GM10847 (cell line): ENCODE results near the gene STMN3.

Experiments used
- POLR2A ChIP-seq: IDR thresholded peaks from 2 replicates; pipeline ENCODE4 v1.6.1; 2011; ENCODE audit not compliant: insufficient read length; ENCODE audit errors: extremely low read depth

STMN3 gene

GRCh38 chr20:63695424-63696305, 42.4 kb upstream of the STMN3 start:
- no peak for TF ChIP-seq POLR2A

- TF ChIP-seq POLR2A = no peak
Measured at GRCh38 chr20:63694584-63695423, 41.6 kb upstream of the STMN3 start.

GRCh38 chr20:63693733-63694583, 40.7 kb upstream of the STMN3 start:
- no peak for TF ChIP-seq POLR2A

GRCh38 chr20:63693083-63693732, 40.0 kb upstream of the STMN3 start:
- no peak for TF ChIP-seq POLR2A

GRCh38 chr20:63692436-63693082, 39.3 kb upstream of the STMN3 start:
- TF ChIP-seq POLR2A = no peak

- TF ChIP-seq POLR2A = no peak
Measured at GRCh38 chr20:63691711-63692435, 38.6 kb upstream of the STMN3 start.

GRCh38 chr20:63690898-63691710, 37.9 kb upstream of the STMN3 start:
- TF ChIP-seq POLR2A = no peak

- no peak for TF ChIP-seq POLR2A
Measured at GRCh38 chr20:63690003-63690897, 37.0 kb upstream of the STMN3 start.

GRCh38 chr20:63689046-63690002, 36.1 kb upstream of the STMN3 start:
- no peak for TF ChIP-seq POLR2A

- no peak for TF ChIP-seq POLR2A
Measured at GRCh38 chr20:63688228-63689045, 35.2 kb upstream of the STMN3 start.
